B cell (primary cell): ENCODE data around the gene ANKRD29. TPM values are rescaled to one million over a fixed set of nuclear protein-coding genes. Genes with fewer than 3 reads are reported as not detected.

Experiments used
- ATAC-seq: fragments of 200-7000 bp; cut with Tn5 transposase; one replicate; pipeline ENCODE4 v1.10.0; 2021; ENCODE audit warnings: low read depth, mild to moderate bottlenecking, moderate number of reproducible peaks, moderate library complexity
- CTCF ChIA-PET: fragments of 350-600 bp; sonication (Branson Sonifier 250); formaldehyde crosslinking; loops from one replicate; lab custom pipeline; 2021; ENCODE audit warnings: antibody characterized with exemption, inconsistent platforms; lab: Charles Lee
- POLR2A ChIA-PET: fragments of 350-600 bp; sonication (Branson Sonifier 250); formaldehyde crosslinking; loops from one replicate; lab custom pipeline; 2021; ENCODE audit warnings: antibody characterized with exemption; lab: Charles Lee
- DNase-seq: peaks from one replicate; pipeline ENCODE4 v3.0.0; 2013
- H2AFZ ChIP-seq: 2 replicates; pipeline ENCODE4 v1.6.1; 2012; ENCODE audit warnings: mild to moderate bottlenecking, low read depth, low read length; ENCODE audit not compliant: insufficient read depth, poor library complexity, severe bottlenecking
- H3K27ac ChIP-seq, 2 donors: 1 replicate in 1 of 2; 2 replicates in 1 of 2; pipeline ENCODE4 v1.5.1; 2012 to 2013; ENCODE audit warnings: low read length in 2 of 2, mild to moderate bottlenecking in 2 of 2, moderate library complexity in 1 of 2
- H3K27me3 ChIP-seq, 4 experiments: fragments of 200-600 bp in 1 of 4; sonication (generic) in 1 of 4; replicated peaks in 1 of 4; 1 replicate in 2 of 4; 2 replicates in 2 of 4; pipeline versions ENCODE4 v1.6.1 to v1.7.0; 2013 to 2016; ENCODE audit warnings: low read length in 3 of 4, mild to moderate bottlenecking in 2 of 4, mixed read lengths in 1 of 4, moderate library complexity in 1 of 4; ENCODE audit not compliant: insufficient read depth in 4 of 4, control insufficient read depth in 3 of 4; ENCODE audit errors: control extremely low read depth in 1 of 4
- H3K36me3 ChIP-seq, 2 experiments: replicated peaks in 1 of 2; 1 replicate in 1 of 2; 2 replicates in 1 of 2; pipeline versions ENCODE4 v1.6.1 to v1.7.1; 2013; ENCODE audit warnings: low read length in 1 of 2; ENCODE audit not compliant: insufficient read depth in 2 of 2, control insufficient read depth in 1 of 2; ENCODE audit errors: control extremely low read depth in 1 of 2, extremely low read depth in 1 of 2
- H3K4me1 ChIP-seq, 2 donors: fragments of 200-600 bp in 1 of 2; sonication (generic) in 1 of 2; 1 replicate in 1 of 2; 2 replicates in 1 of 2; pipeline versions ENCODE4 v1.5.1 to v1.6.1; 2013 to 2017; ENCODE audit warnings: low read length in 2 of 2; ENCODE audit not compliant: control insufficient read depth in 2 of 2, insufficient read depth in 2 of 2
- H3K4me2 ChIP-seq: replicated peaks from 2 replicates; pipeline ENCODE3; 2012; ENCODE audit warnings: mild to moderate bottlenecking, low read depth, low read length; ENCODE audit not compliant: poor library complexity, severe bottlenecking
- H3K4me3 ChIP-seq, 5 experiments: fragments of 200-600 bp in 1 of 5; sonication (generic) in 1 of 5; 1 replicate in 3 of 5; 2 replicates in 2 of 5; pipeline versions ENCODE4 v1.5.1 to v1.7.0; 2011 to 2016; ENCODE audit warnings: low read length in 4 of 5, mild to moderate bottlenecking in 4 of 5, low read depth in 2 of 5, control low read depth in 1 of 5, moderate library complexity in 1 of 5; ENCODE audit not compliant: insufficient read depth in 1 of 5; ENCODE audit errors: control extremely low read depth in 1 of 5, extremely low read depth in 1 of 5
- H3K79me2 ChIP-seq: fragments of 200-600 bp; sonication (generic); one replicate; pipeline ENCODE4 v1.6.0; 2016; ENCODE audit warnings: low read length; ENCODE audit not compliant: control insufficient read depth, insufficient read depth
- H3K9ac ChIP-seq: fragments of 200-600 bp; sonication (generic); 2 replicates; pipeline ENCODE4 v1.6.1; 2017; ENCODE audit warnings: mild to moderate bottlenecking, low read length, moderate library complexity
- H3K9me3 ChIP-seq, 3 donors: one replicate each; pipeline versions ENCODE4 v1.6.1 to v1.7.1; 2013; ENCODE audit warnings: low read length in 2 of 3; ENCODE audit not compliant: control insufficient read depth in 2 of 3, insufficient read depth in 1 of 3; ENCODE audit errors: control extremely low read depth in 1 of 3
- H4K20me1 ChIP-seq: 2 replicates; pipeline ENCODE4 v1.6.0; 2012; ENCODE audit warnings: mild to moderate bottlenecking, low read length; ENCODE audit not compliant: insufficient read depth, control insufficient read depth, poor library complexity, severe bottlenecking
- H3K27ac Mint-ChIP-seq: one replicate; pipeline ENCODE4 v1.8.0; 2021; ENCODE audit warnings: mixed read lengths
- H3K27me3 Mint-ChIP-seq: one replicate; pipeline ENCODE4 v1.8.0; 2021; ENCODE audit warnings: mixed read lengths
- H3K4me1 Mint-ChIP-seq: one replicate; pipeline ENCODE4 v1.8.0; 2021; ENCODE audit warnings: mixed read lengths
- H3K4me3 Mint-ChIP-seq: one replicate; pipeline ENCODE4 v1.8.0; 2021; ENCODE audit warnings: mixed read lengths
- H3K9me3 Mint-ChIP-seq: one replicate; pipeline ENCODE4 v1.8.0; 2022; ENCODE audit warnings: mixed read lengths; ENCODE audit not compliant: insufficient read depth
- CTCF ChIP-seq: fragments of 200-600 bp; IDR thresholded peaks from one replicate; pipeline ENCODE4 v1.8.0; 2022; ENCODE audit warnings: antibody characterized with exemption, mild to moderate bottlenecking
- EZH2 ChIP-seq: IDR thresholded peaks from 2 replicates; pipeline ENCODE4 v1.6.1; 2012; ENCODE audit warnings: borderline replicate concordance, low read depth, mild to moderate bottlenecking, moderate library complexity, low read length; ENCODE audit not compliant: insufficient read depth, poor library complexity, severe bottlenecking
- WGBS: methylation state at CpG from one replicate; pipeline ENCODE4 v1.1.5; 2013; ENCODE audit warnings: missing lambda C conversion rate; ENCODE audit not compliant: insufficient coverage; 5-methylcytosine and 5-hydroxymethylcytosine counted together
- intact Hi-C: fragments of 100-400 bp; cut with micrococcal nuclease; formaldehyde crosslinking; loops from one replicate; pipeline ENCODE4 v1.10.0; 2022
- polyA plus RNA-seq: library from polyadenylated mRNA; depleted of rRNA; stranded (reverse); fragments of >200 nt; gene quantifications from 2 replicates; pipeline ENCODE4 v1.2.3, GENCODE V29; 2012
- total RNA-seq, 2 donors: library from RNA; stranded (reverse); fragments of 120-200 nt in 1 of 2; gene quantifications; 1 replicate in 1 of 2; 2 replicates in 1 of 2; pipeline versions ENCODE4 v1.2.3 to v1.2.4, GENCODE V29; 2013 to 2022

Gene ANKRD29
- total and polyA plus RNA-seq, 2 donors (not counting 1 experiment from before 2014, with no cell fraction given) = not detected

- peaks cover 12 to 15% of the 10 kb centered on the region in 2 donors for H3K4me1 ChIP-seq
- Mint-ChIP-seq H3K4me3 (no peak overlapping the region), H3K27me3 (peaks cover 42% of the 10 kb centered on the region), H3K4me1 (peaks cover 18% of the 10 kb centered on the region), H3K9me3 (no peaks in the 10 kb centered on the region), H3K27ac (no peak overlapping the region)
- ChIA-PET CTCF (interaction anchor here (0.6 to 1.5 kb wide), 2 partner anchors 502 to 674 kb away, joined by 3 read pairs; no protein-coding TSS in a partner anchor), POLR2A (no interaction called here)
- no peak overlapping the region for H2AFZ ChIP-seq
- intact Hi-C loops = no loop called here
- no peak overlapping the region for H3K4me2 ChIP-seq
- no peaks in the 10 kb centered on the region for H4K20me1 ChIP-seq
- no peak overlapping the region for H3K27ac ChIP-seq
- DNase-seq = no peak
- H3K4me3 ChIP-seq = no peak overlapping the region
- no peak overlapping the region for H3K9ac ChIP-seq
- TF ChIP-seq EZH2 (no peak), CTCF (no peak)
- no peaks in the 10 kb centered on the region for H3K36me3 ChIP-seq
- peaks cover 0 to 34% (median 25%) of the 10 kb centered on the region in 4 experiments for H3K27me3 ChIP-seq
- 100% methylated on average over 1 of the region's 4 CpGs for WGBS
- H3K9me3 ChIP-seq = no peaks in the 10 kb centered on the region
- H3K79me2 ChIP-seq = no peaks in the 10 kb centered on the region
- no peak for ATAC-seq
These were observed 45.2 kb downstream of the ANKRD29 start for GRCh38 chr18:23617412-23618014.

GRCh38 chr18:23616258-23616657 lies 46.5 kb downstream of the ANKRD29 start:
- POLR2A ChIA-PET = no interaction called here
- H3K4me1 Mint-ChIP-seq = peaks cover 16% of the 10 kb centered on the region
- H4K20me1 ChIP-seq = no peaks in the 10 kb centered on the region
- H3K9me3 ChIP-seq = no peaks in the 10 kb centered on the region
- no peaks in the 10 kb centered on the region for H3K79me2 ChIP-seq
- no peak for ATAC-seq
- intact Hi-C loops = no loop called here
- no peak for DNase-seq
- peaks cover 0 to 30% (median 23%) of the 10 kb centered on the region in 4 experiments for H3K27me3 ChIP-seq
- no peaks in the 10 kb centered on the region for H3K9me3 Mint-ChIP-seq
- no peak for TF ChIP-seq CTCF
- no peak for TF ChIP-seq EZH2
- no peak overlapping the region for H3K4me3 ChIP-seq
- H3K27ac Mint-ChIP-seq = no peak overlapping the region
- no peak overlapping the region for H3K4me2 ChIP-seq
- no peak overlapping the region for H3K4me3 Mint-ChIP-seq
- H3K27me3 Mint-ChIP-seq = peaks cover 33% of the 10 kb centered on the region
- CTCF ChIA-PET = interaction anchor here (2.2 kb wide), 1 partner anchor 303 kb away, joined by 6 read pairs; no protein-coding TSS in a partner anchor
- no peak overlapping the region for H3K27ac ChIP-seq
- H3K4me1 ChIP-seq = peaks cover 12 to 15% of the 10 kb centered on the region in 2 donors
- no CpG with 5 or more reads among the region's 2 CpGs for WGBS
- H2AFZ ChIP-seq = no peak overlapping the region
- H3K36me3 ChIP-seq = no peaks in the 10 kb centered on the region
- H3K9ac ChIP-seq = no peak overlapping the region
